HEK293T (cell line): Measurements from ENCODE around the gene GTF3C2.

Experiments used
- BHLHE40 ChIP-seq: fragments of 450-650 bp; IDR thresholded peaks from 2 replicates; pipeline ENCODE4 v1.6.1; 2016; ENCODE audit warnings: mild to moderate bottlenecking, moderate library complexity, borderline replicate concordance
- FOXA1 ChIP-seq: fragments of 450-650 bp; IDR thresholded peaks from 2 replicates; pipeline ENCODE4 v1.6.1; 2016; ENCODE audit warnings: mild to moderate bottlenecking

DNA sequence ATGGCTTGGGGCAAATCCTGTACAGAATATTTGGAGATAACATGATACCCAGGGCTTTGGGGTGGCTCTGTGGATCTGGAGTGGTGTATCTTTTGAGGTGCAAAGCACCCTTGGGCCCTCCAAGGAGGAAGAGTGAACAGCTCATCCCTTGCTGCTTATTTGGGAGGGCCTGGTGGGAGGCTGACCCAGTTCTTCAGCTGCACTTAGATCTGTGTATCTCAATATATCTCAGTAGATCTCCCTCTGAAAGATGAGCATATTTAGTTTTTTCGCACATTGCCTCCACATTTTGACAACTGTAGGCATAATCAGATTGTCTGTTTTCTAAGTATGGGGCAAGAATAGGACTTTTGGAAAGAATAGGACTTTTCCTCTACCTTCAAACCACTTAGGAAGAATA lies 71.6 kb downstream of the GTF3C2 start:
- TF ChIP-seq BHLHE40 (no peak), FOXA1 (no peak)
